Choroid plexus epithelial cell (primary cell): Measurements from ENCODE around the gene AP4M1.

Source experiments
- DNase-seq: peaks from one replicate; pipeline ENCODE4 v3.0.0-alpha.2; 2010; ENCODE audit warnings: low read depth
- H3K4me3 ChIP-seq: 2 replicates; pipeline ENCODE4 v1.5.1; 2011; ENCODE audit warnings: low read depth, mild to moderate bottlenecking, control low read depth, low read length, moderate library complexity
- TF ChIP-seq, protein P1 (sequence below): conservative IDR thresholded peaks from 2 replicates; pipeline ENCODE4 v1.5.1; 2011; ENCODE audit warnings: low read depth, mild to moderate bottlenecking, control low read depth, inconsistent platforms, low read length, moderate library complexity

Gene AP4M1

DNA sequence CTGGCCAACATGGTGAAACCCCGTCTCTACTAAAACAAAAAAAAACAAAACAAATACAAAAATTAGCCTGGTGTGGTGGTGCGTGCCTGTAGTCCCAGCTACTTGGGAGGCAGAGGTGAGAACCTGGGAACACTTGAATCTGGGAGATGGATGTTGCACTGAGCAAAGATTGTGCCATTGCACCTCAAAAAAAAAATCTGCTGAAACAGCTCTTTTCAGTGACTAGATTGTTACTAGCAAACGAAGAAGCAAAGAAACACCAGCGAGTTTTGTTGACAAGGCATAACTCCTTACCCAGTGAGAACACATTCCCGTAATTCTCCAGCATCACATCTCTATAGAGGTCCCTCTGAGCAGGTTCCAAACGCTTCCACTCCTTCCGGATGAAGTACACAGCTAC lies 26.6 kb upstream of the AP4M1 start:
- H3K4me3 ChIP-seq = no peak overlapping the region
- TF ChIP-seq, protein P1, sequence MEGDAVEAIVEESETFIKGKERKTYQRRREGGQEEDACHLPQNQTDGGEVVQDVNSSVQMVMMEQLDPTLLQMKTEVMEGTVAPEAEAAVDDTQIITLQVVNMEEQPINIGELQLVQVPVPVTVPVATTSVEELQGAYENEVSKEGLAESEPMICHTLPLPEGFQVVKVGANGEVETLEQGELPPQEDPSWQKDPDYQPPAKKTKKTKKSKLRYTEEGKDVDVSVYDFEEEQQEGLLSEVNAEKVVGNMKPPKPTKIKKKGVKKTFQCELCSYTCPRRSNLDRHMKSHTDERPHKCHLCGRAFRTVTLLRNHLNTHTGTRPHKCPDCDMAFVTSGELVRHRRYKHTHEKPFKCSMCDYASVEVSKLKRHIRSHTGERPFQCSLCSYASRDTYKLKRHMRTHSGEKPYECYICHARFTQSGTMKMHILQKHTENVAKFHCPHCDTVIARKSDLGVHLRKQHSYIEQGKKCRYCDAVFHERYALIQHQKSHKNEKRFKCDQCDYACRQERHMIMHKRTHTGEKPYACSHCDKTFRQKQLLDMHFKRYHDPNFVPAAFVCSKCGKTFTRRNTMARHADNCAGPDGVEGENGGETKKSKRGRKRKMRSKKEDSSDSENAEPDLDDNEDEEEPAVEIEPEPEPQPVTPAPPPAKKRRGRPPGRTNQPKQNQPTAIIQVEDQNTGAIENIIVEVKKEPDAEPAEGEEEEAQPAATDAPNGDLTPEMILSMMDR = no peak
- no peak for DNase-seq

DNA sequence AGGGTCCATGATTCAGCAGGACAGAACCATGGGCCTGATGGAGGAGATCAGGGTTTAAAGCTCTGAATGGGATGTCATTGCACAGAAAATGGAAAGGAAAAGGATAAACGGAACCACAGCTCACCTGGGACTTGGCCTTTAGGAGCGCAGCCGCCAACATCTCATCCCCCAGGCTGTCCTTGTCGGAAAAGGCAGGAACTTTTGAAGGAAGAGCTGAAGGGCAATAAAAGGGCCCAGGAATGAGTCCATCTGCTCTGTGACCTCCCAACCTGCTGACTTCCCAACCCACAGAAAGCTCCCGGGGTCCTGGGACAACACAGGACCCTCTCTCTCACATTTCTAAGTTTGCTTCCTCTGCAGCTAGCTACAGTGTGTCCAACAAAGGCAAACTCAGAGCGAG lies 26.0 kb upstream of the AP4M1 start:
- TF ChIP-seq, protein P1 = no peak
- H3K4me3 ChIP-seq = no peak overlapping the region
- no peak for DNase-seq

DNA sequence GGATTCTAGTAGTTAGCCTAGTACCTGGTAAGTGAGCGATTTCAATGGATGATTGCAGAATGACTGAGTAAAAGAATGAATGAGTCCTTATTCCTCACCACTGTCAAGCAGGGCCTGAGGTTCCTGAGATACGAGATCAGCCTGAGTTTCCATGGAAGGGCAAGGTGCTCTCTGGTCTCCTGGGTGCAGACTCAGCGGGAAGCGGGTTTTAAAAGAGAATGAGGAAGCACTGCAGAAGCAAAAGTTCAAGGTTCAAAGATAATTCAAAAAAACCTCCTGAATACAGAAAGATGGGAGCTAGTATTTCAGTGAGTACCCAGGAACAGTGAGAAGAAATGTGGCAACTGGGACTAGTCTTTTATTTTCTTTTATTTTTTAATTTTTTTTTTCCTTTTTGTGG lies 24.2 kb upstream of the AP4M1 start:
- TF ChIP-seq, protein P1 = no peak

DNA sequence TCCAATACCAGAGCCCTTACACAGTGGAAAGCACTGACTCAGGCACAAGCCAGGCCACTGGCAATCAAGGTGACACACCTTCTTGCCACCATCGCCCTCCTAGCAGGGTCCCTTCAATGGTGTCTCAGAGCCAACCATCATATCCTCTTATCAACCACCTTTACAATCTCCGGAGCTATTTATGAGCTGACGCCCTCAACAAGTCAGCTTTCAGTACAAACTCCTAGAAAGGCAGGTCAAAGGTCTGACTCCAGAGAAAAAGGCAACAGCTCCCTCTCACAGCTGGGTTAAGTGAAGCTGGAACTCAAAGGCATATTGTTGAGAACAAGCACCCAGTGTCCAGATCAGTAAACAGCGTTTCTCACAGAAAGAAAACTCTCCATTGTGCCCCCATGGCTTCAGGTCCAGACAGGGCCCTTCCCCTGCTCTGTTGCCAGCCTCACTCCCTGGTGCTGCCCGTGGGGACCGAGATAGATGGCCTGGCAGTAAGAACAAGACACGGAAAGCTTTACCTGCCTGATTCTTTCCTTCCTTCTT lies 22.4 kb upstream of the AP4M1 start:
- H3K4me3 ChIP-seq = no peak overlapping the region
- no peak for DNase-seq
- TF ChIP-seq, protein P1 = no peak

More for the DNA sequence above, 24.2 kb upstream of the AP4M1 start:
- no peak overlapping the region for H3K4me3 ChIP-seq
- DNase-seq = no peak

DNA sequence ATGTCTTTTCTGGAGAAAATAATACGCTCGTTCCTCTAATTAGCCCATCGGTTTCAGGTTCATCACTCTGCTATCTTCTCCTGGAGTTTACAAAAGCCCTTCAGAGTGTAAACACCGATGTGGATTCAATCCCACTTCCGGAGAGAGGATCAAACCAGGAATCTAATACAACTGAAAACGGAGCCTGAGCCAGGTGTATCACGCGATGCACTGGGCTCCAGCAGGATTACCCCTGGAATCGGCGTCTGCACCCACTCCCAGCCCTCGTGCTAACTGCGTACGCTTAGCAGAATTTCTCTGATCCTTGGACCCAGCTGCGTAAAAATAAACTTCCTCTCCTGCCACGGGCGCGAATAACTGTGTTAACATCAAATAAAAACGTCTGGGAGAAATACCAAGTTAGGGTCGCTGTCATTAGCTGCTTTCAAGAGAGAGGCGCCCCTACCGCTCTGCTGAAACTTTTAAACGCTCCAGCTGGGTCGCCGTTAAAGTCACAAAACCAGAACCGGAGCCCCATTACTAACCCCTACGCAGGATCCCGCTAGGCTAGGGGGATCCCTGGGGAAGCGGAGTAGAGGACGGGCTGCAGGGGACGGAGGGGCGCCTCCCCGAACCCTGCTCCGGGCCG lies 20.4 kb upstream of the AP4M1 start:
- TF ChIP-seq, protein P1 = peak; percentile 8

DNA sequence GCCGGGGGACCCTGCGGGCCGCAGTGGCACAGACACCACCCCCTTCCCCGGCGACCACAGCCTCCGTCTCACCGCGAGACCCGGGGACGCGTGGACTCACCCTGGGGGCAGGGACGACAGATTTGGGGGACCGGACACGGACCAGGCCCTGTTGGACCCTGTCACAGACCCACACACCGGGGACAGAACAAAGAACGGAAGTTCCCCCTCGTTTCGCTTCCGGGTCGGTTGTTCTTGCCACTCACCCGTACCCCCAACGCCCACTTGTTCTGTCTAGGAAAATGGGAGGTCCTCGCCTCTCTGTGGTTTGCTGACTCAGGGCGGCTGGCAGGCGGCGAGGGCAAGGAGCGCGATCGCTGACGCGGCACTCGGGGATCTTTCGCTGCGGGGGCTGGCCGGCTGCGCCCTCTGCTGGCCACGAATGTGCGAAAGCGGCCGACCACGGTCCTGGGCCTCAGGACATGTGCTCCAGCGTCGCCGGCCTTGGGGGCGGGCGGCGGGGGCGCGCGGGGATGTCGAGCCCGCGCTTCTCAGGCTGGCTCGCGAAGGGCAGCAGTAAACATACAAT lies 19.8 kb upstream of the AP4M1 start, which contains the start of gene ZNF3:
Gene ZNF3, minus strand, starts transcription at position 189 of the 568 bp plus-strand sequence. CDS start 4,366 bp downstream, outside the sequence.
- TF ChIP-seq, protein P1 = peak; percentile 77
- H3K4me3 ChIP-seq = peak within 1 kb of the TSS; percentile 99
- peak; percentile 99 for DNase-seq

More for the DNA sequence above, 20.4 kb upstream of the AP4M1 start:
- DNase-seq = peak; percentile 33
- peak overlapping the region; percentile 99 for H3K4me3 ChIP-seq

DNA sequence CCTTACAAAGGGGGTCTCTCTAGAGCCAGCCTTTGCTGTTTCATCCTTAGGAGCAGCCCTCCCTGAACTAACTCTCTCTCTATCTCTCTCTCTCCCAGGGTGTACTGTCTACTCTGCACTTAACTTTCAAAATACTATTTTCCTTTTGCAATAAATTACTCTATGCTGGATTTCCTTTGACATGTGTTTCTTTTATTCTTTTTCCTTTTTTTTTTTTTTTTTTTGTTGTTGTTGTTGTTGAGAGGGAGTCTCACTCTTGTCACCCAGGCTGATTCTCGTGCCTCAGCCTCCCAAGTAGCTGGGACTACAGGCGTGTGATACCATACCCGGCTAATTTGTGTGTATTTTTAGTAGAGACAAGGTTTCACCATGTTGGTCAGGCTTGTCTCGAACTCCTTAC lies 18.5 kb upstream of the AP4M1 start:
- TF ChIP-seq, protein P1 = no peak

More for the DNA sequence above, 18.5 kb upstream of the AP4M1 start:
- DNase-seq = no peak
- H3K4me3 ChIP-seq = no peak overlapping the region
